ENCODE measurements around the gene NHLRC2.

The NHLRC2 gene

DNA sequence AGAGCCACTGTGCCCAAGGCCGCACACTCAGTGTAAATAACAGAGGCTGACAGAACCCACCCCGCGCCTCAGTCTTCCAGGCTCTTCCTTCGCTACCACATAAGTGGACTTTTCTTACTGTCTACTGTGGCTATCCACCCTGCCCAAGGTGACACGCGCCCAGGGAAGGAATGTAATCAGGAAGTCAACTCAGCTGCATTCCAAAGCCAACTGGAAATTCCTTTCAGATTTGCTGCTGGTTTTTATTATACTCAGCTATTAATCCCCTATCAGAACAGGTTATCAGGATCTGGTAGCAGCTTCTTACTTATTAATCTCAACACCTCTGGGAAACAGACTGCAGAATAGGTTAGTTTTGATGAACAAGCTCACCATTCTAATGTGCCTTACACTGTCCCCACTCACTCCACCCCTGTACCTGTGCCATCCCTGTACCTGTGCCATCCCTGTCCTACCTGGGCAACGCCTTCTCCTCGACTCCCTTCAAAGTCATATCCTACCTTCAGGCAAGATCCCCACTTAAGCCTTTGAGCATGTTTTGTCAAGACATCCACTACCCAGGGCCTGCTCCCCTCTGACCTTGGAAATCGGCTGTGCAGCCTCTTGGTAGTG, 90.7 kb downstream of the NHLRC2 start:
- DNase-seq, result no peak

- no peak for DNase-seq
Measured at GRCh38 chr10:113945687-113946085, 91.2 kb downstream of the NHLRC2 start.

DNA sequence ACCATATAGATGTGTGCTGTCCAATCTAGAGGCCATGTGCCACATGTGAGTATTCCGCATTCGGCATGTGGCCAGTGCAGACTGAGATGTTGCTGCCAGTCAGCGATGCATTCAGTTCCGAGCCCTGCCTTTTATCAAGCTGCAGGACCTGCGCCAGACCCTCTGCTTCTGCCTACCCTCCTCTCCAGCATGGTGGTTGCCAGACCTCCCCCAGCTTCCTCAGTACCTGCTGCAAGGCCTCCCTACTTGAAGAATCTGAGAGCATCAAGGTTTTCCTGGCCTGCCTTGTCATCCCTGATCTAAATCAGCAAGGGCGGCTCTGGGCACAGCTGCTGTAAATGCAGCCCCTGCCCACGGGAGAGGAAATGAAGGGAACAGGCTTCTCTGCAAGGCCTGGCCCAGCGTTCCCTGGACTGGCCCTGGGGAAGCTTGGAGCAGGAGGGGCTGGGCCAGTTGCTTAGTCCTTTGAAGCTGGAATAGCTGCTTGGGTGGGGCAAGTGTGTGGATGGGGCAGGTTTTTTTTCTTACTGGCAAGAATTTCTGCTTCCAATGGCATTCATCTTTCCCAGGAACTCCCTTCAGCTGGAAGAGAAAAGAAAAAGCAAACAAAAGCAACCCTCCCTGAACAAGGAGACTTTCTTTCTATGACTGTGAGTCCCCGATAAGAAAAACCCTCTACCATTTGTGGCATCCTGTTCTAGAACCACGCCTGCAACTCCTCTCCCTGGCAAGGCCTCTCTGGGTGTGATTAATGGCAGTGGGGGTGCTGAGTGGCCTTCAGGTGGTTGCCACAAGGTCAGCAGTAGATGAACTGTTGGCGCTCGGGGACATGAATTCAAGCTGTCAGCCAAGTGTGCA, 93.0 kb downstream of the NHLRC2 start:
- no peak for DNase-seq

GRCh38 chr10:113948048-113948447, 93.6 kb downstream of the NHLRC2 start:
- DNase-seq, result no peak

- DNase-seq, result no peak
Measured at GRCh38 chr10:113950268-113950667, 95.8 kb downstream of the NHLRC2 start.

DNA sequence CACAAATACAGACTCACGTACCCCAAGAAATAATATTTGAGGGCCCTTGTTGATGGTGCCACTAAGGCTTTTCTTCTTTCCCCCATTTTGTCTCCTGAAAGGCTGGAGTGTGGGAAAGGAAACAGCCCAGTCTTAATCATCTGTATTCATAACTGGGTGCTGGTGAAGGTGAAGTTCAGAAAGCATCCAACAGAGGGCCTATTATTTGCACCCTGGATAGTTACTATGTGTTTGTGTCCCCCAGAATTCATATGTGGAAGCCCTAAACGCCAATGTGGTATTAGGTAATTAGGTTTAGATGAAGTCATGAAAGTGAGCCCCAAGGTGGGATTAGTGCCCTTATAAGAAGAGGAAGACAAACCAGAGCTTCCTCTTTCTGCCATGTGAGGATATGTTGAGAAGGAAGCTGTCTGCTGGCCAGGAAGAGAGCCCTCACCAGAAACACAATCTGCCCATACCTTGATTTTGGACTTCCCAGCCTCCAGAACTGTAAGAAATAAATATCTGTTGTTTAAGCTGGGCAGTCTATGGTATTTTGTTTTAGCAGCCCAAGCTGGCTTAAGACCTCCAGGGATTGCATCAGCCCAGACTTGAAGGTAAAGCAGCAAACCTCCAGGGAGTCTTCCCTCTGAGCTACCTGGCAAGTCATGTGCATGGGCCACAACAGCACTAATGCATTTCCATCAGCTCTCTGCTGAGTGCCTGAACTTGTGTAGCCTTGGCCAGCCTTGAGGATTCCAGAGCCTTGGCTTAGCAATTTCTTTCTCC, 99.2 kb downstream of the NHLRC2 start:
- DNase-seq, result no peak

DNA sequence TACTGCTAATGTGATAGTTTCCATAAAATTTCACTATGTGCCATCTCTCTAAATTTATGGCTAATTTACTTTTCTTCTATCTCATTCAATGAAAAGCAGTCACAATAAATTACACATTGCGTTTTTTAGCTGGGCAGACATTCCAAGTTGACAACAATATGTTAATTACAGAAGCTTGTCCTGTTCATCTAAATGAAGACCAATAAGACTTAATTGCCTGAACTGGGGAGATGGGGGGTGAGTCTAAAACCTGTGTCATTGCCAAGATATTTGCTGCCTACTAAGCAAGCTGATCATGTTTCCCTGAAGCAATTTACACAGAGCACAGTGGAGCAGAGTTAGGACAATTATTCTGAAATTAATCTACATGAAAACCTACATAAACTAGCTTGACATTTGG, 99.9 kb downstream of the NHLRC2 start:
- DNase-seq, result no peak

DNA sequence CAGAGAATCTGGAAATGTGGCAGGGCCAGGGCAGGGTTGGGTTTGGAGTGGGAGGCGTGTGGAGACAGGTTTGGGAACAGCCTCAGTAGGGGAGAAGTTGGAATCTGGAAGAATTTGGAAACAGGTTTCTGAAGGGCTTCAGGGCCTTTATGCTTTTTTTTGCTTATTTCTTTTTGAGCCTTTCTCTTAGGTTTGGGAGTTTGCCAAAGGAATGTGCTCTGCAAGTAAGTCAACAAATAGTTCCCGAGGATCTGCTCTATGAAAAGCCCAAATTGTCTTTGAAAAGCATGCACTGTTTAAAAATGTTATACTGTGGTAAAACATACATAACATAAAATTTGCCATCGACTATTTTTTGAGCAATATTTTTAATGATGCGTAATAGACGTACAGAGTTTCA, 102.6 kb downstream of the NHLRC2 start:
- no peak for DNase-seq

GRCh38 chr10:113958631-113959382, 104.3 kb downstream of the NHLRC2 start:
- no peak for DNase-seq

GRCh38 chr10:113959383-113959760, 104.9 kb downstream of the NHLRC2 start:
- DNase-seq, result no peak

DNA sequence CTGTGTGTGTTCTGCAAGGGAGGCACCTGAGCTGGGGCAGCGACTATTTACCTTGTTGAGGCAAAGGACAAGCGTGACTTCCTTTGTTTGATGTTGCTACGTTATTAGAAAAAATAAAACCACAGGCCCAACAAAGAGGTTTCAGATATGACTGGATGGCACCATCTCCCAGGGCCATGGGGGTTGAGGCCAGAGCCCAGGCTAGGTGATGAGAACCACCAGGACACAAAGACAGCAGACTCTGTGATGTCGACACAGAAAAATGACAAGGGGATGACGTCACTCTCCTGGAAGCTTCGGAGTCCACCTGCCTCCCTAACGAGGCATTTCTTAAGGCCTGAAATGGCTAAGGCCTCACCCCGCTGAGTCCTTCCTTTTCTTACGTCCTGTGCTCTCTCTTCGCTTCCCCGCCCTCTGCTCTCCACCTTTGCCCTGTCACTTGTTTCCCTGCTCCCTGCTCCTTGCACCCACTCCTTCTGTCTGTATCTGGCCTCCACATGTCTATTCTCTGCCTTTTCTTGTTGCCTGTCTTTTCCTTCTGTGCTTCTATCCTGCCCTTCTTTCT, 106.2 kb downstream of the NHLRC2 start:
- DNase-seq, result no peak

GRCh38 chr10:113961182-113962031, 106.9 kb downstream of the NHLRC2 start:
- DNase-seq, result no peak

- no peak for DNase-seq
Measured at GRCh38 chr10:113965077-113965476, 110.6 kb downstream of the NHLRC2 start.

GRCh38 chr10:113965683-113966082, 111.2 kb downstream of the NHLRC2 start:
- no peak for DNase-seq

Measured in NCI-H1694 (cell line).